ENCODE measurements around the gene NR3C2. TPM values are rescaled to one million over a fixed set of nuclear protein-coding genes. Genes with fewer than 3 reads are reported as not detected.
"Not testable (repeated sequence)": the region's sequence is repeated elsewhere in the genome, so short reads cannot be mapped to it uniquely, and the experiment has no call there.

Gene NR3C2
- total RNA-seq, 1 experiment from 2014 or later, result 2.1 TPM

DNA sequence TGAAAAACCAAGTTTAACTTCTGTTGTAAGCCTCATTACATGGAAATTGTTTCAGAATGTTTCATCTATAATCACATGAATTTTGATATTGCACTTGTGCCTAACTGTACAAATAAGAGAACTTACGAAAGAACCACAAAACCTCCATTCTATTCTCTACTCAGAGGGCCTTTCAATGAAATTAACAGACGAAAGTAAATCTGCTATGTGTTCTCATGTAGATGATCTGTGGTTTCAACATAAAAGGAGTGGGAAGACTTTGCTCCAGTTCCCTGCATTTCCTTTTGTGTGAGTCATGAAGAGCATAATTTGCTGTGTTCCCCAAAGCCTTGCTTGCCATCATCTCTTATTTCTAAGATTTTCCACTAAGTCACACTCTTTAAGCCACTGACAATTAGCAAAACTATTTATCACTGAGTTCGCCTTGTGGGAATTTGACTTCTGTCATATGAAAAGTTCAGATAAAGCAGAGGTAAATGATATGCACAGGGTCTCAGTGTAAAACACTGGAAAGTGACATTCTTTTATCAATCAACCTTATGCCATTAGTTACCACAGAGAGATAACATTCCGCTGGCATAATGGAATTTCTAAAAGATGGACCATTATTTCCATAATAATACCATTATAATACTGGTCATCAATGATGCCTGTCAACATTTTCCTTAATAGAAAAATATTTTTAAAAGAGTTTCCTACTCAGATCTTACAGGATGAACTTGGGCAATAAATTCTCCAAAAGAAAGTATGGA is 329.8 kb downstream of the NR3C2 start:
- peak; percentile 87 for DNase-seq (ENCODE audit: low read depth)

DNA sequence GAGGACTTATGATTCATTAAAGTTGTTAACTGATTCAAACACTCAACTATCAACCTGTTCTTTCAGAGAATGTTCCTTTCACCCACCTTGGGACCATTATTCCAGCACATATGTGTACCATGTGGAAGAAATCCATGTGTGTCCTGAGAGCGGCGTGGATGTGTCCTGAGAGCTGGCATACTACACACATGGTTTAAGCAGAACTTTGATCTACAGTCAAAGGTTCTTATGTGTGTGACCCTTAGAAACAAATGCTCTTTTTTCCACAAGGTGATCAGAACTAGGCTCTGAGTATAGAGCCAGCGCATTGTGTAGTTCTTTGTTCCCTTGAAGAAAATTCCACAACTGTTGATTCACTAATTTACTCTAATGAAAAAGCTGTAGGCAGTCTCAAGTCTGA is 332.0 kb downstream of the NR3C2 start:
- DNase-seq (ENCODE audit: low read depth), result no peak

DNA sequence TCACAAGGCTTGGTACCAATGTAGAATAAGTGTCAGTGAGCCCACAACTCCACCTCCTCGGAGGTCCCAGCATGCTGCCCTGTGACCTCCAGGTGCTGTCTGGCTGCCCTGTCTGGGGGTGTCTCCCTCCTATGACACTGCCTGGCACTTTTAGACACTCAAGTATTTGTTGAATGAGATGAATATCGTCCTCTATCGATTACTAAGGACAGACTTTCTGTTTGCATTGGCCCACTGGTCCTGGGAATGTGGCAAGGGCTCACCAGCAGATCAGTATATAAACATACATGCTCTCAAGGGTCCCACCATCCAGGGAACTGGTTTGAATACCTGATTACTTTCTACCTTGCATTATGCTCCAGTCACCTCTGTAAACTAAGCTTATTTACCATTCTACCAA is 333.0 kb downstream of the NR3C2 start:
- no peak for DNase-seq (ENCODE audit: low read depth)

GRCh38 chr4:148108766-148109165 is 333.4 kb downstream of the NR3C2 start:
- peak; percentile 77 for DNase-seq (ENCODE audit: low read depth)

DNA sequence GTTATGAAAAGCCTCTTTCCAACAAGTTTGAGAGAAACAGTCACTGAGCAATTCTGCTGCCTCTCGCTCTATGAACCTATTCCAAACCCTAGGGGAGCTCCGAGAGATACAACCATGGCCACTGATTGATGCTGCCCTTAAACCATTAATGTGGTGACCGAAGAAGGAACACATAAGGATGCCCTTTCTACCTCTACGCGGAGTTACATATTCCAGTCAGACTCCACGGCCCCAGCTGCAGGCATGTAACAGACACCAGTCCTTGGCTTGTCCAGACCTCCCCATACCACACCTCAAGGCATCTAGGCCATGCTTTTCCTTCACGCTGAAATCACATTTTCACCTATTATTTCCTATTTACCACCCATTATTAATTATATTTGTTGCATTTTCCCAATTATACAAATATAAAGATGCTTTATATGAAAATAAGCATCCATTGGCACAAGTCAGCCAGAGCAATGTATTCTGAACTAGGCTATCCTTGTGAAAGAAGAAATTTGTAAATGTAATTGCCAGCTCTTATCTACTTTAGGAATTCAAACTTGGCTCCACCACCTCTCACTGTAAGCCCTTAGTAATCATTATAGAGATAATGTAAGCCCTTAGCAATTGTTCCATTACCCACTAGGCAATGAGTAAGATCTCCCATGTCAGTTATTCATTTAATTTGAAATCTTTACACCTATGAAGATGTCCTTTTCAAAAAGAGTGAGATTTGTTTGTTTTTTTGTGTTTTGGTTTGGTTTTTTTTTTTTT is 338.4 kb downstream of the NR3C2 start:
- DNase-seq (ENCODE audit: low read depth), result no peak

DNA sequence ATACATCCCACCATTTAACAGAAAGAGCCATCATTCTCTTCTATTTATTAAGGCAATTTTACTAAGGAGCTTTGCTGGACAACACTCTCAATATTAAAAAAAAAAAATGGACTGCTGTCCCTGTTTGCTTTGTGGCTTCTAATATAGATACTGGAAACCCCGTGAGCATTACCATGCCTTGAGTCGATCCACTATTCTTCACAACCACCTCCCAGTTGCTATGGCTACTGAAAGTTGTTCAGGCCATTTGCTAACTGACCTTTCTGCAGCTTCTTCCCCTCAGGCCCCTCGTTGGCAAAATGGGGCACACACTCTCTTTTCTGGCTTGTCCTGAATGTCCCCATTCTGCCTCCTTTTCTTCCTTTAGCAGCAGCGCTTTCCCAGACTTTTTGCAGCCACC is 340.4 kb downstream of the NR3C2 start:
- DNase-seq (ENCODE audit: low read depth), result no peak

DNA sequence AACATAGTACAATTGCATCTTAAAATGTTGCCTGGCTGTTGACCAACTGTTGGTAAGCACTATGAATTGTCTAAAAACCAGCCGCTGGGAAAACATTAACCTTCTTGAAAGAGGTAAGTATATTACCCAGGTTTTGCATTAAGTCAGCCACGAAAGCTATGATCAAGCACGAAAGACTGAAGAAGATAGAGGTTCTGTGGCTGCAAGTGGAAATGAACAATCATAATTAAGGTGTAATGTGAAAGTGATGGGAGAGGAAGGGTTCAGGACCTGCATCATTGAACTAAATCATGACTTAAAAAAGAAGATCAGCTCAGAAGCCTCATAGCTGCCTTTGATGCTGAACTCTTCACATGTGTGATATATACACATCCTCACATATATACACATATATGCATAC is 341.0 kb downstream of the NR3C2 start:
- DNase-seq (ENCODE audit: low read depth), result no peak

DNA sequence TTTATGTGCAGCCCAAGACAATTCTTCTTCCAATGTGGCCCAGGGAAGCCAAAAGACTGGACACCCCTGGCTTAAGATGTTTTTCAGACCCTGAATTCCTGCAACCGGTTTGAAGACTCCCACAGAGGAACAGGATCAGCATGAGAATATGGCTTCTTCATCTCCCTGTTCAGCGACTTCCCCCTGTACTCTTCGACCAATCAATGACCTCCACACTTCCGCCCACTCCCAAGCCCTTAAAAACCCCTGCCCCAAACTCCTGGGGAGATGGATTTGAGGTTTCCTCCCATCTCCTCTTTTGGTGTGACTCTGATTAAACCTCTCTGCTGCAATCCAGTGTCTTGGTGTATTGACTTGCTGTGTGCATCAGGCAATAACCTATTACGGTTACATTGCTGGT is 344.4 kb downstream of the NR3C2 start:
- DNase-seq (ENCODE audit: low read depth), result no peak

- no peak for DNase-seq (ENCODE audit: low read depth)
These were observed 346.8 kb downstream of the NR3C2 start for GRCh38 chr4:148095346-148095923.

DNA sequence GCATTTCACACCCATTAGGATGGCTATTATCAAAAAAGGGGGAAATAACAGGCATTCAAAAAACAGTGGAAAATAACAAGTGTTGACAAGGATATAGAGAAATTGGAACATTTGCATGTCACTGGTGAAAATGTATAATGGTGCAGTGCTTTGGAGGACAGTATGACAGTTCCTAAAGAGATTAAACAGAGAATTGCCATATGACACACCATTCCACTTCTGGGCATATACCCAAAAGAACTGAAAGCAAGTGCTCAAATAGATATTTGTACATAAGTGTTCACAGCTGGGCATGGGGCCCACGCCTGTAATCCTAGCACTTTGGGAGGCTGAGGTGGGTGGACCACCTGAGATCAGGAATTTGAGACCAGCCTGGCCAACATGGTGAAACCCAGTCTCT is 348.1 kb downstream of the NR3C2 start:
- DNase-seq (ENCODE audit: low read depth), result no peak

GRCh38 chr4:148093065-148093464 is 349.1 kb downstream of the NR3C2 start:
- DNase-seq (ENCODE audit: low read depth), result no peak

- DNase-seq (ENCODE audit: low read depth), result peak; percentile 33
These were observed 349.7 kb downstream of the NR3C2 start for GRCh38 chr4:148092316-148093014.

- DNase-seq (ENCODE audit: low read depth), result peak; percentile 32
These were observed 350.3 kb downstream of the NR3C2 start for GRCh38 chr4:148091896-148092295.

GRCh38 chr4:148090503-148091476 is 351.4 kb downstream of the NR3C2 start:
- no peak for DNase-seq (ENCODE audit: low read depth)

DNA sequence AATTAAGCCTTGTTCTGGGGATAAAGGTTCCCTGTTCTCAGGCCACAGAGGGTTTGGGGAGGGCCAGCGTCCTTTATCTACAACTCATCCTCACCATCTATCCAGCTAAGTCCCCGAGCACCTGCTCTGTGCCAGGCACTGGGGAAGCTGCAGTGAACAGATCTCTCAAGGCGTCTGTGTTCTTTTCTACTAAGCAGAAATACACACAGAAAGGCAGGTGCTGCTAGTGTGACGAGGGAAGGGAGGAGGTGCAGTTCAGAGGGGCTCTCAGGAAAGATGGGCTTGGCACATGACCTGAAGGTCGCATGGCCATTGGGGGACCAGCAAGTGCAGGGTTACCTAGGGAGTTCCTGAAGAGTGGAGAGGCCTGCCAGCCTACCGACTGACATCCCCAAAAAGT is 352.2 kb downstream of the NR3C2 start:
- DNase-seq (ENCODE audit: low read depth), result no peak

- DNase-seq (ENCODE audit: low read depth), result no peak
These were observed 352.6 kb downstream of the NR3C2 start for GRCh38 chr4:148089624-148090023.

DNA sequence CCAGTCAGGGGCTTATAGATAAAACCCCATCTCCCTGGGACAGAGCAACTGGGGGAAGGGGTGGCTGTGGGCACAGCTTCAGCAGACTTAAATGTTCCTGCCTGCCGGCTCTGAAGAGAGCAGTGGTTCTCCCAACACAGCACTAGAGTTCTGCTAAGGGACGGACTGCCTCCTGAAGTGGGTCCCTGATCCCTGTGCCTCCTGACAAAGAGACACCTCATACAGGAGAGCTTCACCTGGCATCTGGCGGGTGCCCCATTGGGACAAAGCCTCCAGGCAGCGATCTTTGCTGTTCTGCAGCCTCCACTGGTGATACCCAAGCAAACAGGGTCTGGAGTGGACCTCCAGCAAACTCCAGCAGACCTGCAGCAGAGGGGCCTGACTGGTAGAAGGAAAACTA is 359.1 kb downstream of the NR3C2 start:
- not testable (repeated sequence) for DNase-seq (ENCODE audit: low read depth)

DNA sequence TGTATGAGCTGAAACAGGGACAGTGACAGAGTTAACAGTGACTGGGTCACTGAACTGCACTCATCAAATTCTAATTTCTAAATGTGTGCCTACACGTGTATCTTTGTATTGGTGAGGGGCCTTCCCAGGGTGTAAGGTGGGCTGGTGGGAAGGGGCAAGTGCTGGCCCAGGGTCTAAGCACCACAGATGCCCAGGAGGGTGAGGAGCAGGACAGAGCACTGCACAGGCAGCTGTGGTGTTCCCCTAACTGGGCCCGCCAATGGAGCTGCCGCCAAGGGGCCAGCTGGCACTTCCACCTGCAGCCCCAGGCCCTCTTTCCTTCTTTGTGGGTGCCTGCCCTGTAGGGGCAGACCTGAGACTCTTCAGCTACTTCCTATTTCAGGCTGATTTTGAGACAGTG is 360.5 kb downstream of the NR3C2 start:
- no peak for DNase-seq (ENCODE audit: low read depth)

DNA sequence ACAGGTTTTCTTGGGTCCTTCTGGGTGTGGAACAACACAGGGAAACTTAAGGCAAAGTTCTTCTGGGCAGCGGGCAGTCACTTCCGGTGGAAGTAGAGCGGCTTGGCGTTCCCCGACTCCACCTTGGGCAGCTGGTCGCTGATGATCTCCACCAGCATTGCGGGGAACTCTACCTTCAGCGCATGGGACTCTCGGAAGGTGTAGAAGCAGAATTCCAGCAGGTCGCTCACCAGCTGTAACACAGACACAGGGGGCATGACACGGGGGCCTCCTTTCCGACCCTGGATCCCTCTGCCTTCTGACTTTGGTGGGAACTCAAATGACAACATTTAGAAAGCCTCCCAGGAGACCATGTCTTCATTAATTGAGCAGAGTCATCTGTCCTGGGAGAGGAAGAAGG is 360.9 kb downstream of the NR3C2 start:
- no peak for DNase-seq (ENCODE audit: low read depth)

GRCh38 chr4:148079961-148080360 is 362.3 kb downstream of the NR3C2 start:
- no peak for DNase-seq (ENCODE audit: low read depth)

GRCh38 chr4:148078061-148078460 is 364.2 kb downstream of the NR3C2 start:
- DNase-seq (ENCODE audit: low read depth), result no peak
